Hepatocyte (in vitro differentiated cells): ENCODE results near the gene DCTN2.

Experiments
- CTCF ChIP-seq: fragments of 200-600 bp; sonication (generic); IDR thresholded peaks from 2 replicates; pipeline ENCODE4 v1.5.1; 2016; ENCODE audit warnings: antibody characterized with exemption, mild to moderate bottlenecking; ENCODE audit not compliant: poor library complexity
- EZH2 ChIP-seq: fragments of 200-600 bp; sonication (generic); IDR thresholded peaks from 2 replicates; pipeline ENCODE4 v1.6.1; 2016; ENCODE audit warnings: antibody characterized with exemption, mild to moderate bottlenecking, borderline replicate concordance
- EZH2phosphoT487 ChIP-seq: fragments of 200-600 bp; sonication (generic); IDR thresholded peaks from one replicate; pipeline ENCODE4 v1.6.1; 2018; ENCODE audit warnings: antibody characterized with exemption, mild to moderate bottlenecking, low read depth, moderate library complexity; ENCODE audit not compliant: unreplicated experiment, severe bottlenecking

- TF ChIP-seq CTCF: no peak
- no peak for TF ChIP-seq EZH2
- TF ChIP-seq EZH2phosphoT487: no peak
Measured at GRCh38 chr12:57496822-57497221, 50.2 kb downstream of the DCTN2 start.
